GM23338 (cell line): Measurements from ENCODE around the gene FUT4. TPM values are rescaled to one million over a fixed set of nuclear protein-coding genes. Genes with fewer than 3 reads are reported as not detected.

Source experiments
- ATAC-seq: fragments of 200-7000 bp; cut with Tn5 transposase; 3 replicates; pipeline ENCODE4 v1.9.1; 2020
- DNase-seq: peaks from one replicate; pipeline ENCODE4 v3.0.0-alpha.2; 2015; ENCODE audit warnings: low spot score
- H2AFZ ChIP-seq: fragments of 200-600 bp; sonication (generic); 2 replicates; pipeline ENCODE4 v1.8.0; 2016; ENCODE audit warnings: antibody characterized with exemption, mild to moderate bottlenecking, moderate library complexity
- H3F3A ChIP-seq: fragments of 200-600 bp; sonication (generic); replicated peaks from 2 replicates; pipeline ENCODE4 v1.8.0; 2017; ENCODE audit warnings: antibody characterized with exemption, mixed run types, low read depth
- H3K27ac ChIP-seq: fragments of 200-600 bp; sonication (generic); 2 replicates; pipeline ENCODE4 v1.6.1; 2016; ENCODE audit warnings: low read depth
- H3K27me3 ChIP-seq: fragments of 200-600 bp; sonication (generic); 2 replicates; pipeline ENCODE4 v1.8.0; 2016; ENCODE audit warnings: mild to moderate bottlenecking, mixed run types, moderate library complexity; ENCODE audit not compliant: insufficient read depth
- H3K36me3 ChIP-seq: fragments of 200-600 bp; sonication (generic); 2 replicates; pipeline ENCODE4 v1.8.0; 2016; ENCODE audit warnings: mild to moderate bottlenecking; ENCODE audit not compliant: insufficient read depth
- H3K4me1 ChIP-seq: fragments of 200-600 bp; sonication (generic); 2 replicates; pipeline ENCODE4 v1.8.0; 2016; ENCODE audit warnings: mild to moderate bottlenecking, moderate library complexity; ENCODE audit not compliant: insufficient read depth
- H3K4me2 ChIP-seq: fragments of 200-600 bp; sonication (generic); 2 replicates; pipeline ENCODE4 v1.7.1; 2017; ENCODE audit warnings: mixed run types
- H3K4me3 ChIP-seq: fragments of 200-600 bp; sonication (generic); 2 replicates; pipeline ENCODE4 v1.6.1; 2016; ENCODE audit warnings: mixed run types
- H3K79me2 ChIP-seq: fragments of 200-600 bp; sonication (generic); replicated peaks from 2 replicates; pipeline ENCODE4 v1.8.0; 2017; ENCODE audit warnings: mild to moderate bottlenecking; ENCODE audit not compliant: insufficient read depth
- H3K9me2 ChIP-seq: fragments of 200-600 bp; sonication (generic); 2 replicates; pipeline ENCODE4 v1.8.0; 2017; ENCODE audit not compliant: insufficient read depth
- H4K20me1 ChIP-seq: fragments of 200-600 bp; sonication (generic); replicated peaks from 2 replicates; pipeline ENCODE4 v1.8.0; 2017; ENCODE audit warnings: mild to moderate bottlenecking; ENCODE audit not compliant: insufficient read depth
- H3K27ac Mint-ChIP-seq: 2 replicates; pipeline ENCODE4 v1.8.0; 2020; ENCODE audit warnings: inconsistent platforms, mild to moderate bottlenecking, moderate library complexity, mixed read lengths
- H3K27me3 Mint-ChIP-seq: 3 replicates; pipeline ENCODE4 v1.8.0; 2022; ENCODE audit warnings: low read depth, mild to moderate bottlenecking, moderate library complexity, mixed read lengths, inconsistent platforms; ENCODE audit not compliant: insufficient read depth, poor library complexity
- H3K36me3 Mint-ChIP-seq: 3 replicates; pipeline ENCODE4 v1.8.0; 2021; ENCODE audit warnings: low read depth, mild to moderate bottlenecking, inconsistent platforms, moderate library complexity, mixed read lengths
- H3K4me1 Mint-ChIP-seq: 3 replicates; pipeline ENCODE4 v1.8.0; 2020; ENCODE audit warnings: mild to moderate bottlenecking, inconsistent platforms, mixed read lengths
- H3K4me3 Mint-ChIP-seq: 3 replicates; pipeline ENCODE4 v1.8.0; 2021; ENCODE audit warnings: moderate library complexity, mild to moderate bottlenecking, inconsistent platforms, mixed read lengths
- H3K9me3 Mint-ChIP-seq: 3 replicates; pipeline ENCODE4 v1.8.0; 2020; ENCODE audit warnings: moderate library complexity, mild to moderate bottlenecking, inconsistent platforms, mixed read lengths
- CREB1 ChIP-seq: fragments of 250-450 bp; sonication (Bioruptor Pico); IDR thresholded peaks from 2 replicates; pipeline ENCODE4 v1.5.0; 2020; ENCODE audit warnings: low read depth, mild to moderate bottlenecking, moderate library complexity
- CTCF ChIP-seq, 2 experiments: fragments of 200-600 bp in 1 of 2; sonication (generic) in 1 of 2; conservative IDR thresholded peaks; 2 replicates each; pipeline versions ENCODE4 v1.5.1 to v1.6.1; 2016 to 2017; ENCODE audit warnings: antibody characterized with exemption in 2 of 2, low read depth in 2 of 2, mild to moderate bottlenecking in 2 of 2, moderate library complexity in 1 of 2
- ETS1 ChIP-seq: IDR thresholded peaks from 2 replicates; pipeline ENCODE4 v1.6.1; 2016; ENCODE audit warnings: antibody characterized with exemption
- EZH2phosphoT487 ChIP-seq: fragments of 200-600 bp; sonication (generic); IDR thresholded peaks from one replicate; pipeline ENCODE4 v1.8.1; 2018; ENCODE audit warnings: antibody characterized with exemption; ENCODE audit not compliant: unreplicated experiment
- JUNB ChIP-seq: IDR thresholded peaks from one replicate; pipeline ENCODE4 v1.6.1; 2016; ENCODE audit warnings: antibody characterized with exemption; ENCODE audit not compliant: unreplicated experiment
- NANOG ChIP-seq: IDR thresholded peaks from 2 replicates; pipeline ENCODE4 v1.6.1; 2016; ENCODE audit warnings: antibody characterized with exemption, borderline replicate concordance
- REST ChIP-seq: IDR thresholded peaks from one replicate; pipeline ENCODE4 v1.6.1; 2018; ENCODE audit warnings: antibody characterized with exemption; ENCODE audit not compliant: unreplicated experiment
- STAT1 ChIP-seq: IDR thresholded peaks from one replicate; pipeline ENCODE4 v1.6.1; 2016; ENCODE audit warnings: antibody characterized with exemption; ENCODE audit not compliant: unreplicated experiment
- ZNF114 ChIP-seq: fragments of 250-450 bp; sonication (Bioruptor Pico); IDR thresholded peaks from 2 replicates; pipeline ENCODE4 v1.5.0; 2020; ENCODE audit warnings: mild to moderate bottlenecking, moderate library complexity
- ZNF462 ChIP-seq: fragments of 250-450 bp; sonication (Bioruptor Pico); IDR thresholded peaks from 2 replicates; pipeline ENCODE4 v1.5.0; 2020; ENCODE audit warnings: mild to moderate bottlenecking, moderate library complexity
- polyA plus RNA-seq: library from polyadenylated mRNA; unstranded; fragments of >200 nt; fragmentation: Nextera tagmentation; extraction: Ambion mirVana; gene quantifications from 2 replicates; pipeline ENCODE4 v1.2.1, GENCODE V29; 2016
- total RNA-seq: library from RNA; depleted of rRNA; stranded (reverse); fragments of >200 nt; shearing (Covaris generic); gene quantifications from 2 replicates; pipeline ENCODE4 v1.2.3, GENCODE V29; 2014

FUT4 gene
- total and polyA plus RNA-seq, 2 experiments from 2014 or later = 2.4 to 7.4 TPM

GRCh38 chr11:94577841-94578240, 34.1 kb downstream of the FUT4 start:
- Histone ChIP-seq H3K9me2 (no peaks in the 10 kb centered on the region), H3K36me3 (no peaks in the 10 kb centered on the region), H3K27ac (no peak overlapping the region), H4K20me1 (no peaks in the 10 kb centered on the region; the same call in 1 of the 2 replicates), H3K4me2 (no peak overlapping the region), H3K27me3 (no peaks in the 10 kb centered on the region), H3K4me1 (no peaks in the 10 kb centered on the region), H2AFZ (no peak overlapping the region), H3F3A (no peaks in the 10 kb centered on the region), H3K4me3 (no peak overlapping the region), H3K79me2 (no peaks in the 10 kb centered on the region)
- no peaks in the 10 kb centered on the region for H3K4me1 Mint-ChIP-seq
- H3K4me3 Mint-ChIP-seq = no peak overlapping the region
- H3K36me3 Mint-ChIP-seq = no peaks in the 10 kb centered on the region
- DNase-seq (no peak), ATAC-seq (no peak)
- no peak overlapping the region for H3K27ac Mint-ChIP-seq
- TF ChIP-seq EZH2phosphoT487 (no peak), ETS1 (no peak), STAT1 (no peak), ZNF114 (CRISPR knock-in tag) (no peak), REST (no peak), CREB1 (no peak), CTCF (conservative IDR thresholded peaks at IDR 0.05; ENCODE audit: low read depth in 2 of 2) (no peak), NANOG (no peak), ZNF462 (CRISPR knock-in tag) (no peak), JUNB (no peak)
- no peaks in the 10 kb centered on the region for H3K27me3 Mint-ChIP-seq
- H3K9me3 Mint-ChIP-seq = no peaks in the 10 kb centered on the region
